Retinal pigment epithelial cell (primary cell): ENCODE data around the gene LTA4H.

Source experiments
- DNase-seq: peaks from one replicate; pipeline ENCODE4 v3.0.0-alpha.2; 2010; ENCODE audit warnings: low read depth
- H3K4me3 ChIP-seq: 2 replicates; pipeline ENCODE4 v1.5.1; 2011; ENCODE audit warnings: mild to moderate bottlenecking, low read length, control low read depth, moderate library complexity
- CTCF ChIP-seq: conservative IDR thresholded peaks from 2 replicates; pipeline ENCODE4 v1.5.1; 2011; ENCODE audit warnings: low read depth, low read length, control low read depth, inconsistent platforms

Gene LTA4H

GRCh38 chr12:95955549-95956159 lies 79.7 kb downstream of the LTA4H start:
- TF ChIP-seq CTCF, result no peak
- DNase-seq, result no peak
- H3K4me3 ChIP-seq, result no peak overlapping the region

- no peak overlapping the region for H3K4me3 ChIP-seq
- no peak for TF ChIP-seq CTCF
- DNase-seq, result no peak
Measured at GRCh38 chr12:95953000-95953399, 82.4 kb downstream of the LTA4H start.

- no peak for DNase-seq
- no peak overlapping the region for H3K4me3 ChIP-seq
- no peak for TF ChIP-seq CTCF
Measured at GRCh38 chr12:95951515-95951914, 83.9 kb downstream of the LTA4H start.
